Activated CD4-positive, alpha-beta T cell treated with anti-CD3 and anti-CD28 coated beads for 4 hours (primary cell): Measurements from ENCODE around the gene PIK3R1.
"Not testable (repeated sequence)": the region's sequence is repeated elsewhere in the genome, so short reads cannot be mapped to it uniquely, and the experiment has no call there.

Experiments
- DNase-seq, 2 donors: peaks; one replicate each; pipeline ENCODE4 v3.0.0-alpha.2; 2020

The PIK3R1 gene

GRCh38 chr5:68227532-68228160 is 12.1 kb downstream of the PIK3R1 start:
- DNase-seq: no peak

GRCh38 chr5:68229416-68229815 is 13.9 kb downstream of the PIK3R1 start:
- no peak for DNase-seq

GRCh38 chr5:68230285-68230684 is 14.7 kb downstream of the PIK3R1 start:
- DNase-seq: no peak

DNA sequence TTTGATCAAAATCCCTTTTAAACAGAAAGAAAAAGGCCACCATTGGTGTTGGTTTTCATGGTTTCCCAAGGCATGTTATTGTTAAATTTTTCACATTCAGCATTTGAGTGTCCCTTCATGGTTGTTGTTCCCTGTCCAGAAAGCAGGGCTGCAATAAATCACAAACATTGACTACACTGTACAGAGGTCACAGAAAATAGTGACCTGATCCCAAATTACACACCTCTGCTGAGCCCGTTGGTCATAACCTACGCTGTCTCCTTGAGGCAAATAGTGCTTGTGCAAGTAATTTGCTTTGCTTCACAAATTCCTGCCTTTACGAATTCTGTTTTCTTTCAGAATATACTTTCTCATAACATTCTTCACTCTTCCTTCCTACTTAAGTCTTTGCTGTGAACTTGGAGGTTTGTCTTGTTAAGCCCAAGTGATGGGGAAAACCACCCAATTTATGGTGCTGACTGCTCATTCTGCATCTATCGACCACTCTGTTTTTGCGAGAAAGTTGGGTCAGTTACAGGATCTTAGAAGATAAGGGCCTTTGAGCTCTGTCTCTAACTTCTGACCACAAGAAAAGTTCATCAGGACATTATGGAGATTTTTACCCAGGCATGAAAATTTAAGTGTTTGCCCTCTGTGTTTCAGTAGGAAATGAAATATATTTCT is 16.0 kb downstream of the PIK3R1 start:
- no peak for DNase-seq

DNA sequence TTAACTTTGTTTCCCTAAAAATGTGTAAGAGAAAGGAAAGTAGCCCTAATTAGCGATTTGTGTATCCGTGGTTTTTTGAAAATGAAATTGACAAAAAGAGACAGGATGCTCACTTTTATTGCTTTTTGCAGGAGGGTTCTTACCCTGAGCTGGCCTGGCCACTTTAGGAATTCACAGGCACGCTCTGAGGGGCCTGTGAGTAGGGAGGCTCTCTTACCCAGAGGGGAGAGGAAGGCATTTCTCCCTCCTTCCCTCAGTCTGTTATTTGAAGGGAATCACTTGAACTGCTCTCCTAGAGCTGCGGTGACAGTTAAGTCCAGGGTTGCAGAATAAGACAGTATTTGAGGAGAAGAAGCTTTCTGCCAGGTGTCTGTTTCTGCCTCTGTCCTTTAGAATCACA is 16.7 kb downstream of the PIK3R1 start:
- no peak for DNase-seq

DNA sequence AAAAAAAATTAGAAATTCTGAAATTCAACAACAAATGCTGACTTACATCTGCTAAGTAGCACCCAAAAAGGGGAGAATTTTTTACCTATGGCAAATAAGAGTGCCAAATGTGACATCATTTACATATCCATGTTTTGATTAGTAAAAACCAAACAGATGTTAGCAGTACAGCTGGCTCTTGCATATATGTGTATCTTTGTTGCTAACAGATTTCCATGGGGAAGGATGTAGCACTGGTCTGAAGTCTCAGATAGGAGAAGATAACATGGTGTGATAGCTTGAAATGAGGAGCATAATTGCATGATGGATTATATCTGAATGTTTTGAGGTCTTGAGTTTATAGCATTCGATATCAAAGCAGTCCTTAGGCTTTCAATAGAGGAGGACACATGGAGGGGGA is 17.5 kb downstream of the PIK3R1 start:
- DNase-seq: no peak

GRCh38 chr5:68235229-68235628 is 19.7 kb downstream of the PIK3R1 start:
- not testable (repeated sequence) for DNase-seq

DNA sequence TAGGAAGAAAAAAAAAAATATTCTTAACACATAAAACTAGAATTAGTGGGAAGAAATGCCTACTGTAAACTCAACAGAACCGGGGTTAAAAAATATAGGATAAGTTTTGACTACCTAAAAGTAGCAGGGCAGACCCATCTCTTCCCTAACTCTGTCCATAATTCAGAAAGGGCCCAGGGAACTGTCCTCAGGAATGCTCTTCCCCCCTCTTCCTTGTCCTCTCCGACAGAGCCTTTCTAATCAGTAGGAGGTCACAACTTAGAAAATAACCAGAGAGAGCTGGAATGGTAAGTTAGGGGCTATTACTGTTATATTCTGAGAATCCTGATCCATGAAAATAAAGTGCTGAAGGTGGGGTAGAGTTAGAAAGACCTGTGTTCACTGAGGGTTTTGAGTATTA is 22.2 kb downstream of the PIK3R1 start:
- no peak for DNase-seq

DNA sequence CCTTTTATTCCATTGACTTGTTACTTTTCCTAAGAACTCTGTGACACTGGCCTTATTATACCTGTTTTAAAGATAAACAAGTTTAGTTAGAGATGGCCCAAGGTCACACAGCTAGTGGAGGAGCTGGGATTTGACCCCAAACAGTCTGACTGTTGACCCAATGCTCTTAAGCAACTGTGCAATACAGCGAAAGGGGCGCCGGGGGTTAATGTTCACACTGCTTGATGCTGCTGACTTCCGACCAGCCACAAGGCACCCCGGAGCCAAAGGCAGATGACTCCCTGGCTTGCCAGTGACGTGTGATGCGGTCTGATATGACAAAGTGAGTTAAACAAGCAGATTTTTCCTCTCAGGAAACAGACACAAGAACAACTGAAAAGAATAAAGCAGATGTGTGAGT is 23.9 kb downstream of the PIK3R1 start:
- DNase-seq: peak; percentile 82 to 84

DNA sequence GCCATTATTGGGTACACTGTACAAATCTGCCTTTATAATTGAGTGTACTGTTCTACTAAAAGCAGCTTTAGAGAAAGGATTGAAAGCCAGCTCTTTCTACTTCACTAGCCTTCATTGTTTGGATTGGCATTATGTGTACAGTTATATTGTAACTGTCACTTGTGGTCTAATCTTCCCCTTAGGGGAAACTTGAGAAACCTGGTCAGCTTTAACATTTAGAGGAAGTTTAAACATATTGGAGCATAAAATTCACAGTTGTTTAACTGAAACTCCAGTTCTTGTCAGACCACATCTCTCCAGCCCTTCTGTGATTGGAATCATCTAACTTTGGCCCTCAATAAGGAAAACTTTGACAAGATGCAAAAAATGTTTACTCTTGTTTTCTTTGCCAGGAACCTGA is 24.6 kb downstream of the PIK3R1 start:
- no peak for DNase-seq

DNA sequence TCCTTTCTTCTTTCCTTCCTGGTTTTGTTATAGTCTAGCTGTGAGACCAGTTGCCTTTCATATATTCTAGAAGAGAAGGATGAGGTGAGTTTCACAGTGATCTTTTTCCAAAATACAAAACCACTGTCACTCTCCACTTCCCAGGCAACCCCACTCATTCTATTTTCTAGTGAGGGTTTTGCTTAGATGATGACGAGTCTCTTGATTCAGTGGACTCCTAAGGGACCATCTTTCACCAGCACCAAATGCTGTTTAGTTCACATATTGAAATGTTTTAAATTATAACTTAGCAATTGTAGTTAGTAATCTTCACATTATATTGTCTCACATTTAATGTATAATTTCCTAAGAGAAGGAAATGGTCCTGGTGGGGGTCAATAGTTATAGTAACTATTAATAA is 25.2 kb downstream of the PIK3R1 start:
- no peak for DNase-seq

DNA sequence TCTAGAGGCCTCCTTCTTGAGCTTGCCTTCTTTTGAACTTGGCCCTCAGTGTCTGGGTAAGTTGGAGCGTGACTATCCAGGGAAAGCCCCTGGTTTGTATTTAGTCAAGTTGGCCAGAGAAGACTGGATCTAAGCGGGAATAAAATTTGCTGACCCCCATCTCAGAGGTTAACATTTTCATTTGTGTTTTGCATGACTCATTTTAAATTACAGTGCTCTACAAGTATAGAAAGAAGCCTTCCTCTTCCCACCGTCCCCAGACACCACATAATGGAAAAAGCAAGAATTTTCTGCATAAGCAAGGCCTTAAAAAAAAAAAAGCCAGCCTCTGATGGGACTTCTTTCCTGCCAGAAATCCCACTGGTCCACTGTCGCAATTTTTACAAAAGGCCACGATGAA is 27.2 kb downstream of the PIK3R1 start:
- DNase-seq: no peak

GRCh38 chr5:68243251-68243650 is 27.7 kb downstream of the PIK3R1 start:
- no peak for DNase-seq

- no peak for DNase-seq
Observed at GRCh38 chr5:68243681-68244080, 28.1 kb downstream of the PIK3R1 start.

DNA sequence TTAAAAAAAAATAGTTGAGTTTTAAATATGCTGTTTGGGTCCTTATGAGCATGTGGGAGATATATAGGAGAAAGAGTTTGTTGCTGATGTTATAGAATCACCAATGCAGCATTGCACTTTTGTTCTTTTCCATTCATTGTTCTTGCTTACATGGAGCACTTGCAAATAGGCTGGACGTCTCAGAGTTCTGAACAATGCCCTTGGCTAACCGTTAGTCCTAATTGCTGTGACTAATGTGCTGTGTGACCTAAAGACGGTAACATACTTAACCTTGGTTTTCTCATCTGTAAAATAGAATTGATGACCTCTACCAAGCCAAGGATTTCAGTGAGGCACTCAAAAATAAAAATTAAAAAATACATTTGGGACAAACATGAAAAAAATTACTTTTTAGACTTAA is 29.8 kb downstream of the PIK3R1 start:
- no peak for DNase-seq

DNA sequence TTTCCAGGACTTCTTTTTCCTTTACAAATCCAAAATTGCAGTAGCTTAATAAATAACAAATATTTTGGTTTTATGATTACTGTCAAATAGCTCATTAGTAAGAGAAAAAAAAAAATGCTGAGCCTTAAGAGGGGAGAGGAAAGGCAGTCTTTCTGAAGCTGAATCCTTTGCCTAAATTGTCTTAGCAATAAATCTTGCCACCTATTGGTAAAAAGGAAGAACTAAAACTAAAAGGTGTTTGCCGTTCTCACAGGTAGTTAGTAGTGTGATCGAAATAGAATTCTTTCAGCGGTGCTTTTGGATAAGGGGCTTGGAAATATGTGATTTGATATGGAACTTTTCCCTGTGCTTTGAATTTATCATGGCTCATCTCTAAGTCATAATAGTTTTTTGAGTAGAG is 31.2 kb downstream of the PIK3R1 start:
- no peak for DNase-seq

DNA sequence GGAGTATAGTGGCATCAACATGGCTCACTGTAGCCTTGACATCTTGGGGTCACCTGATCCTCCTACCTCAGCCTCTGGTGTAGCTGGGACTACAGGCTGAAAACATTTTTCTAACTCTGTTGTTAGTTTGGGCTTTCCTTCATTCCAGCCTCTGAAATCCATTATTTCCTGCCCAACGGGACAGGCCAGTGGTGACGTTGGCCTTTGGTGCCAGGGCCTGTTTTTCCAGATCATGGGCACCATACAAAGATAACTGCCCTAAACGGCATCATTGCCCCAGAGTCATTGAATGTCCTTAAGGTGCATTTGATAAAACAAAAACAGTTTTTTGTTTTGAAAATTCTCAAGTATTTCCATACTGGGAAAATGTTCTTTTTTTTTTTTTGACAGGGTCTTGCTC is 32.1 kb downstream of the PIK3R1 start:
- no peak for DNase-seq

DNA sequence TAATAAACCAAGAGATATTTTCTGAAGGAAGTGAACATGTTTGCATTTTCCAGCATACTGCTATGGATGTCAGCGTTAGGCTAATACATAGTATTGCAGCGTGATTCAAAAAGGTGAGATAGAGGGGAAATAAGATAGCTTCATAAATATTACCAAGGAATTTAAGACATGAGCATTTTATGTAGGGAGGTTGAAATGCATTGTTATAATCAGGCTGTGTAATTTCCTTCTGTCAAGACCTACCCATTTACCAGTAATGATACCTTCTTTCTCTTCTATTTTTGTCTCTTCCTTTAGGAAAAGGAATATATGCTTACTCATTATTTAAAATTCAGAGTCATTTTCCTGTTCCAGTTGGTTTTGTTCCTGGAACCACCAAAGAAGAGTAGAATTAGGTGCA is 33.3 kb downstream of the PIK3R1 start:
- no peak for DNase-seq

- DNase-seq: no peak
Observed at GRCh38 chr5:68249520-68249919, 34.0 kb downstream of the PIK3R1 start.

GRCh38 chr5:68250661-68251298 is 35.2 kb downstream of the PIK3R1 start:
- no peak for DNase-seq

DNA sequence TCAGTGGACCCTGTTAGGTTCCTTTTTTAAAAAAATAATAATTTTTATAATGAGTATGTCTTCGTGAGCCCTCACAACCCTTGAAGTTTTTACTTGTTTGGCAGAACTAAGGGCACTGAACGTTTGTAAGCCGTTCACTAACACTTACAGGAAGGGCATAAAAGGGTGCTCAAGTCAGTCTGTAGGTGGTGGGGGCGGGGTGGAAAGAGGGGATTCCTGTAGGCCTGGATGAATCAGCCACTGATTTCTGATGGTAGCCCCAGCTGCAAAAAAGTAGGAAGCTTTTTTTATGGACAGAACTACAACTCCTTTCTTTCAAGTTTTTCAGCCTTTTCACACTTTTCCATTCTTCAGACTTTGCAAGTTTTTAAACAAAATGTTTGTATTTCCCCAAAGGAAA is 35.8 kb downstream of the PIK3R1 start:
- peak; percentile 80 for DNase-seq

DNA sequence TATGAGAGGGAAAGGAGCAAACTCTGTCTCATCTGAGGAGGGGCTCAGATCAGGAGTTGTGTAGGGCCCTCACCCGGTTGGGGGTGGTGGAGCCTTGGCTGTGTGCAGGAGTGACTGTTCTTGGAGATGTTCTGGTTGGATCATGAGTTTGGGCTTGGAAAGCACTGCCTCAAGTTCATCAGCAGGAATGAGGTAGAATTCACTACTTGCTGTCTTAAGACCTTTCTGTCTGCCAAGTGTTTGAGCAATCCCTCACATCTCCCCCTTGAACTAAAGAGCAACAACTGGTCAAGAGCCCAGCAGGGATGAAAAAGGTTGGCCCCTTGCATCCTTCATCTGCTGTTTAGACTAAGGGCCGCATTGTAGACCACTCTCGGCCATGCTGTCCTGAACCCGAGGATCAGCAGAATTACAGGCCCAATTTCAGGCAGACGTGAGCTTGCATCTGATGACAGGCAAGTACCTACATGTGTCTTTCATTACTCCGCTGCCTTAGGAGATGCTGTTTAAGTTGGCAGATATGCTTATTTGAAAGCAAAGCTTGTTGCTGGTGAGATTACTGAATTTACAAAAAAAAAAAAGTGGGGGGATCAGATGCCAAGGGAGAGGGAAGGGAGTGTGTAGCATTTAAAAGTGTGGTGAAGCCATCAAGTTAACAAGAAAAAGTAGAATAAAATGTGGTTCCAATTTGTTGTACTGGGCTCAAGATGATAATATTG is 36.4 kb downstream of the PIK3R1 start:
- no peak for DNase-seq

DNA sequence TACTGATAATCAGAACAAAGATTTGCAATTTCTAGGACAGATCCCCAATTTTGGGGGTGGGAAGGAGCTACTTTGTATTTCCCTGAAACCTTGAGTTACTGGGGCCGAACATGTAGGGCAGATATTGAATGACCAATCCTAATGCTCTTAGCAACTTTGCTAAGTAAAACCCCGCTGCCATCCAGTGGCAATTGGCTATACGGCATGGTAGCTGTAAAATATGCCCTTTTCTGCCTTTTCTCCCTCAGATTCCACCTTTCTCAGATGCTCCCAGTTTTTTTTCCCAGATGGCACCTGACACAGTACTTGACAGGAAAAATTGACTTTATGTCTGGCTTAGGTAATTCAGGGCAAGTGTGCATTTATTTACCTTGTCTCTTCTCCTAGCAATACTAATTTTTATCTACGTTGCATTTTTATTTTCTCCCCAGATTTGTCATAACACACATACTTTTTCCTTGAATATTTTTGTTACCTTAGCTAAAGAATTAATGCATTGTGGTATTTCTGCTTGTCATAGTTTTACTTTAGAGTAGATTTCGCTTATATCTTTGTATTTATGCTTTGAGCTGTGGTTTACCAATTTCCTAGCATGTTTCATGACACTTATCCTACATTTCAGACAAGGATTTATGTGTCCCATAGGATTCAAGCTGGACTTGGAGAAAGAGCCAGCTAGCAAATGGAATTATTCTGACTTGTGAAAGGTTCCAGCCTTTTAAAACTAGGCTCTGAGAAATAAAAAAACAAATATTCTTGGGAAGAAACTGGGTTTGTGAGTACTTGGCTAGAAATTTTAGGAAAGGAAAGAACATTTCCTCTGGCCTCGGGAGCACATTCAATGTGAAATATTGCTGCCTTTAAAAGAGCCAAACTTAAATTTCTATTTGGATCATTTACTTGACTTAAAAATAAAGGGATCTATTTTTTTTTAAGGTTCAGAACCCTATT is 37.4 kb downstream of the PIK3R1 start:
- DNase-seq: peak; percentile 42 to 53
